ENCODE measurements around the gene NVL.

GRCh38 chr1:224375059-224375458 lies 45.1 kb upstream of the NVL start:
- TF ChIP-seq POLR2A (IDR thresholded peaks at IDR 0.05), result no peak
- TF ChIP-seq CTCF (IDR thresholded peaks at IDR 0.05), result no peak
- no peak for TF ChIP-seq EP300 (IDR thresholded peaks at IDR 0.05; ENCODE audit: low read depth)
